SU-DHL-6 (cell line): ENCODE data around the gene EZR.

ENCODE experiments used
- EZH2phosphoT487 ChIP-seq: fragments of 200-600 bp; sonication (generic), shearing (Covaris generic); conservative IDR thresholded peaks from 2 replicates; pipeline ENCODE4 v1.6.1; 2018; ENCODE audit warnings: mild to moderate bottlenecking, antibody characterized with exemption, low read length, moderate library complexity, mixed read lengths
- TF ChIP-seq, protein P1 (sequence below): fragments of 200-600 bp; sonication (generic); IDR thresholded peaks from one replicate; pipeline ENCODE4 v1.5.1; 2017; ENCODE audit warnings: antibody characterized with exemption, mild to moderate bottlenecking, low read length, moderate library complexity; ENCODE audit not compliant: insufficient read depth, poor library complexity, severe bottlenecking

- TF ChIP-seq, protein P1, sequence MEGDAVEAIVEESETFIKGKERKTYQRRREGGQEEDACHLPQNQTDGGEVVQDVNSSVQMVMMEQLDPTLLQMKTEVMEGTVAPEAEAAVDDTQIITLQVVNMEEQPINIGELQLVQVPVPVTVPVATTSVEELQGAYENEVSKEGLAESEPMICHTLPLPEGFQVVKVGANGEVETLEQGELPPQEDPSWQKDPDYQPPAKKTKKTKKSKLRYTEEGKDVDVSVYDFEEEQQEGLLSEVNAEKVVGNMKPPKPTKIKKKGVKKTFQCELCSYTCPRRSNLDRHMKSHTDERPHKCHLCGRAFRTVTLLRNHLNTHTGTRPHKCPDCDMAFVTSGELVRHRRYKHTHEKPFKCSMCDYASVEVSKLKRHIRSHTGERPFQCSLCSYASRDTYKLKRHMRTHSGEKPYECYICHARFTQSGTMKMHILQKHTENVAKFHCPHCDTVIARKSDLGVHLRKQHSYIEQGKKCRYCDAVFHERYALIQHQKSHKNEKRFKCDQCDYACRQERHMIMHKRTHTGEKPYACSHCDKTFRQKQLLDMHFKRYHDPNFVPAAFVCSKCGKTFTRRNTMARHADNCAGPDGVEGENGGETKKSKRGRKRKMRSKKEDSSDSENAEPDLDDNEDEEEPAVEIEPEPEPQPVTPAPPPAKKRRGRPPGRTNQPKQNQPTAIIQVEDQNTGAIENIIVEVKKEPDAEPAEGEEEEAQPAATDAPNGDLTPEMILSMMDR: no peak
- no peak for TF ChIP-seq EZH2phosphoT487
These were observed 18.8 kb upstream of the EZR start for GRCh38 chr6:158837684-158838625.
